Astrocyte (in vitro differentiated cells and primary cell): Measurements from ENCODE around the gene NHLH1.

Experiments used
- EZH2 ChIP-seq: IDR thresholded peaks from 2 replicates; pipeline ENCODE4 v1.6.1; 2012; ENCODE audit warnings: mild to moderate bottlenecking, low read length, inconsistent platforms; ENCODE audit not compliant: insufficient read depth
- TF ChIP-seq, protein P1 (sequence below): IDR thresholded peaks from 2 replicates; pipeline ENCODE4 v1.5.1; 2011; ENCODE audit warnings: low read depth, mild to moderate bottlenecking, inconsistent platforms, low read length, moderate library complexity; ENCODE audit not compliant: insufficient read depth

DNA sequence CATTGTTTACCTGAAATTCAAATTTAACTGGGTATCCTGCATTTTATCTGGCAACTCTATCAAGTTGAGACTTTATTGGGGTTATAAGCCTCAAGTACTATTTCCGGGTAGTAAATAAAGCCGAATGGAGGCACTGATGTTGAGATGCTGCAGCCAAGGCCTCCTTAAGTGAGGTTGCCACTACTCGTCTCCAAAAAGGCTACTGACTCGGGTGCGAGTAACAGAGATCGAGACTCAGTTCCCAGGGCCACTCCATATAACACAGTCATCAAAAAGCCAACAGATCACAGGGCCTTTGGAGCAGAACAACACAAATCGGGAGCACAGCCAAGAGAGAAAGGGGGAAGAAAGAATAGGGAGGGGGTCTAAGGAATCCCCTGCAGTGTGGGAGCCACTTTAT lies 24.3 kb upstream of the NHLH1 start:
- no peak for TF ChIP-seq EZH2
- TF ChIP-seq, protein P1, sequence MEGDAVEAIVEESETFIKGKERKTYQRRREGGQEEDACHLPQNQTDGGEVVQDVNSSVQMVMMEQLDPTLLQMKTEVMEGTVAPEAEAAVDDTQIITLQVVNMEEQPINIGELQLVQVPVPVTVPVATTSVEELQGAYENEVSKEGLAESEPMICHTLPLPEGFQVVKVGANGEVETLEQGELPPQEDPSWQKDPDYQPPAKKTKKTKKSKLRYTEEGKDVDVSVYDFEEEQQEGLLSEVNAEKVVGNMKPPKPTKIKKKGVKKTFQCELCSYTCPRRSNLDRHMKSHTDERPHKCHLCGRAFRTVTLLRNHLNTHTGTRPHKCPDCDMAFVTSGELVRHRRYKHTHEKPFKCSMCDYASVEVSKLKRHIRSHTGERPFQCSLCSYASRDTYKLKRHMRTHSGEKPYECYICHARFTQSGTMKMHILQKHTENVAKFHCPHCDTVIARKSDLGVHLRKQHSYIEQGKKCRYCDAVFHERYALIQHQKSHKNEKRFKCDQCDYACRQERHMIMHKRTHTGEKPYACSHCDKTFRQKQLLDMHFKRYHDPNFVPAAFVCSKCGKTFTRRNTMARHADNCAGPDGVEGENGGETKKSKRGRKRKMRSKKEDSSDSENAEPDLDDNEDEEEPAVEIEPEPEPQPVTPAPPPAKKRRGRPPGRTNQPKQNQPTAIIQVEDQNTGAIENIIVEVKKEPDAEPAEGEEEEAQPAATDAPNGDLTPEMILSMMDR, result no peak
